CD14-positive monocyte (primary cell): ENCODE measurements around the gene CNTNAP2. TPM values are rescaled to one million over a fixed set of nuclear protein-coding genes. Genes with fewer than 3 reads are reported as not detected.

Source experiments
- DNase-seq, 3 donors: peaks; one replicate each; pipeline ENCODE4 v3.0.0-alpha.2; 2011 to 2022
- H2AFZ ChIP-seq: 2 replicates; pipeline ENCODE4 v1.6.0; 2012; ENCODE audit warnings: mild to moderate bottlenecking, low read depth, low read length, inconsistent platforms; ENCODE audit not compliant: insufficient read depth, poor library complexity, severe bottlenecking
- H3K27ac ChIP-seq, 2 donors: 1 replicate in 1 of 2; 2 replicates in 1 of 2; pipeline ENCODE4 v1.5.1; 2012 to 2013; ENCODE audit warnings: low read length in 2 of 2, control low read depth in 1 of 2, inconsistent platforms in 1 of 2, low read depth in 1 of 2, mild to moderate bottlenecking in 1 of 2
- H3K27me3 ChIP-seq, 2 donors: one replicate each; pipeline versions ENCODE4 v1.6.0 to v1.6.1; 2011 to 2013; ENCODE audit warnings: low read length in 2 of 2; ENCODE audit not compliant: control insufficient read depth in 2 of 2, insufficient read depth in 2 of 2
- H3K36me3 ChIP-seq, 2 donors: replicated peaks in 1 of 2; 1 replicate in 1 of 2; 2 replicates in 1 of 2; pipeline versions ENCODE4 v1.5.1 to v1.6.1; 2012 to 2013; ENCODE audit warnings: low read length in 2 of 2, control low read depth in 1 of 2, inconsistent platforms in 1 of 2, mild to moderate bottlenecking in 1 of 2; ENCODE audit not compliant: insufficient read depth in 2 of 2, control insufficient read depth in 1 of 2
- H3K4me1 ChIP-seq, 2 donors: 1 replicate in 1 of 2; 2 replicates in 1 of 2; pipeline versions ENCODE4 v1.5.1 to v1.6.1; 2012 to 2013; ENCODE audit warnings: low read length in 2 of 2, control low read depth in 1 of 2, inconsistent platforms in 1 of 2, mild to moderate bottlenecking in 1 of 2, moderate library complexity in 1 of 2; ENCODE audit not compliant: insufficient read depth in 2 of 2, control insufficient read depth in 1 of 2
- H3K4me2 ChIP-seq: replicated peaks from 2 replicates; pipeline ENCODE3; 2012; ENCODE audit warnings: low read length, moderate library complexity, mild to moderate bottlenecking; ENCODE audit not compliant: poor library complexity, severe bottlenecking; ENCODE audit errors: extremely low read depth
- H3K4me3 ChIP-seq, 3 experiments: fragments of 200-600 bp in 1 of 3; sonication (generic) in 1 of 3; replicated peaks in 1 of 3; 1 replicate in 2 of 3; 2 replicates in 1 of 3; pipeline ENCODE4 v1.5.1; 2011 to 2013; ENCODE audit warnings: low read length in 3 of 3, mild to moderate bottlenecking in 3 of 3, control low read depth in 2 of 3, low read depth in 2 of 3, inconsistent platforms in 1 of 3, moderate library complexity in 1 of 3
- H3K79me2 ChIP-seq: 2 replicates; pipeline ENCODE4 v1.6.0; 2012; ENCODE audit warnings: mild to moderate bottlenecking, control low read depth, inconsistent platforms, low read length, moderate library complexity; ENCODE audit not compliant: insufficient read depth
- H3K9ac ChIP-seq: 2 replicates; pipeline ENCODE4 v1.6.0; 2017; ENCODE audit warnings: low read length, mild to moderate bottlenecking; ENCODE audit not compliant: insufficient read depth, poor library complexity, severe bottlenecking
- H3K9me3 ChIP-seq, 2 donors: replicated peaks in 1 of 2; 1 replicate in 1 of 2; 2 replicates in 1 of 2; pipeline versions ENCODE4 v1.5.1 to v1.6.1; 2012 to 2013; ENCODE audit warnings: low read length in 2 of 2, control low read depth in 1 of 2; ENCODE audit not compliant: control insufficient read depth in 1 of 2, insufficient read depth in 1 of 2
- H4K20me1 ChIP-seq: 2 replicates; pipeline ENCODE4 v1.6.0; 2012; ENCODE audit warnings: mild to moderate bottlenecking, low read length, control low read depth, moderate library complexity; ENCODE audit not compliant: insufficient read depth
- H3K27ac Mint-ChIP-seq, 7 donors: one replicate each; pipeline ENCODE4 v1.8.0; 2020; ENCODE audit warnings: mild to moderate bottlenecking in 7 of 7, mixed read lengths in 7 of 7, moderate library complexity in 6 of 7, inconsistent platforms in 2 of 7
- H3K27me3 Mint-ChIP-seq, 3 donors: one replicate each; pipeline ENCODE4 v1.8.0; 2021 to 2022; ENCODE audit warnings: low read depth in 3 of 3, mild to moderate bottlenecking in 3 of 3, mixed read lengths in 3 of 3, moderate library complexity in 3 of 3, inconsistent platforms in 1 of 3
- H3K36me3 Mint-ChIP-seq, 2 donors: one replicate each; pipeline ENCODE4 v1.8.0; 2020; ENCODE audit warnings: mixed read lengths in 2 of 2, inconsistent platforms in 1 of 2, mild to moderate bottlenecking in 1 of 2
- H3K4me1 Mint-ChIP-seq: one replicate; pipeline ENCODE4 v1.8.0; 2020; ENCODE audit warnings: mild to moderate bottlenecking, mixed read lengths
- H3K4me3 Mint-ChIP-seq, 2 donors: one replicate each; pipeline ENCODE4 v1.8.0; 2020; ENCODE audit warnings: mild to moderate bottlenecking in 2 of 2, mixed read lengths in 2 of 2, moderate library complexity in 1 of 2
- H3K9me3 Mint-ChIP-seq, 7 donors: one replicate each; pipeline ENCODE4 v1.8.0; 2020 to 2022; ENCODE audit warnings: mixed read lengths in 7 of 7, mild to moderate bottlenecking in 6 of 7, moderate library complexity in 6 of 7, inconsistent platforms in 2 of 7
- CTCF ChIP-seq: fragments of 200-600 bp; IDR thresholded peaks from one replicate; pipeline ENCODE4 v1.8.0; 2022; ENCODE audit warnings: antibody characterized with exemption, mild to moderate bottlenecking
- WGBS: methylation state at CpG from one replicate; pipeline ENCODE4 v1.1.5; 2013; ENCODE audit warnings: missing lambda C conversion rate; ENCODE audit not compliant: insufficient coverage; 5-methylcytosine and 5-hydroxymethylcytosine counted together
- intact Hi-C, 2 donors: fragments of 100-400 bp; cut with micrococcal nuclease; formaldehyde crosslinking; loops; one replicate each; pipeline versions ENCODE4 v1.15.0 to v1.15.1; 2023
- polyA plus RNA-seq, 3 donors: library from polyadenylated mRNA; depleted of rRNA in 1 of 3; unstranded in 2 of 3; stranded (reverse) in 1 of 3; fragments of 300-500 nt in 2 of 3; fragments of >200 nt in 1 of 3; fragmentation: Illumina TruSeq in 2 of 3; gene quantifications; 1 replicate in 2 of 3; 2 replicates in 1 of 3; pipeline ENCODE4 v1.2.3, GENCODE V29; 2012 to 2021

CNTNAP2 gene
- polyA plus RNA-seq, 3 donors, result 0.01 TPM; not detected in 2

- Histone ChIP-seq H3K79me2 (no peaks in the 10 kb centered on the region), H3K9me3 (peaks cover 0 to 15% of the 10 kb centered on the region in 2 donors), H3K27ac (no peak overlapping the region), H3K27me3 (peaks cover 48 to 49% of the 10 kb centered on the region in 2 donors), H3K4me1 (no peaks in the 10 kb centered on the region), H3K36me3 (no peaks in the 10 kb centered on the region), H3K9ac (no peak overlapping the region), H4K20me1 (no peaks in the 10 kb centered on the region), H3K4me3 (no peak overlapping the region), H2AFZ (no peak overlapping the region), H3K4me2 (no peak overlapping the region)
- H3K4me3 Mint-ChIP-seq, result peak overlapping the region in 1 of 2 donors; percentile 66
- WGBS, result no CpG with 5 or more reads among the region's 5 CpGs
- intact Hi-C loops, result no loop called here
- H3K9me3 Mint-ChIP-seq, result peaks cover 0 to 10% (median 0%) of the 10 kb centered on the region in 7 donors
- no peak for TF ChIP-seq CTCF
- H3K27me3 Mint-ChIP-seq, result peaks cover 46 to 55% (median 47%) of the 10 kb centered on the region in 3 donors
- H3K27ac Mint-ChIP-seq, result no peak overlapping the region
- peaks cover 3% of the 10 kb centered on the region for H3K4me1 Mint-ChIP-seq
- DNase-seq, result no peak
- no peaks in the 10 kb centered on the region for H3K36me3 Mint-ChIP-seq
These were observed 2221.6 kb downstream of the CNTNAP2 start for GRCh38 chr7:148337995-148338747.

GRCh38 chr7:148340438-148341280, 2224.1 kb downstream of the CNTNAP2 start:
- intact Hi-C loops, result no loop called here
- Histone ChIP-seq H2AFZ (no peak overlapping the region), H3K4me1 (no peaks in the 10 kb centered on the region), H3K79me2 (no peaks in the 10 kb centered on the region), H3K4me2 (no peak overlapping the region), H3K27me3 (peaks cover 48 to 49% of the 10 kb centered on the region in 2 donors), H3K4me3 (no peak overlapping the region), H3K9me3 (peaks cover 0 to 15% of the 10 kb centered on the region in 2 donors), H3K9ac (no peak overlapping the region), H3K27ac (no peak overlapping the region), H3K36me3 (no peaks in the 10 kb centered on the region), H4K20me1 (no peaks in the 10 kb centered on the region)
- Mint-ChIP-seq H3K27me3 (peaks cover 46 to 49% (median 47%) of the 10 kb centered on the region in 3 donors), H3K4me1 (peaks cover 3% of the 10 kb centered on the region), H3K9me3 (peaks cover 0 to 10% (median 0%) of the 10 kb centered on the region in 7 donors), H3K4me3 (peak overlapping the region in 1 of 2 donors; percentile 29), H3K27ac (no peak overlapping the region), H3K36me3 (no peaks in the 10 kb centered on the region)
- no peak for DNase-seq
- 86% methylated on average over 5 of the region's 15 CpGs for WGBS
- TF ChIP-seq CTCF, result no peak
